A549 (cell line): ENCODE data around the gene SASH1. TPM values are rescaled to one million over a fixed set of nuclear protein-coding genes. Genes with fewer than 3 reads are reported as not detected.
A peak's percentile ranks its signal among the peaks of the same experiment; 100 is the strongest.

Source experiments
- ATAC-seq, 2 experiments: fragments of 200-7000 bp in 1 of 2; fragments of >200 bp in 1 of 2; cut with Nextera tagmentation in 1 of 2; cut with Tn5 transposase in 1 of 2; 3 replicates each; pipeline versions ENCODE4 v1.8.0 to v1.9.1; 2018 to 2020; ENCODE audit warnings: mild to moderate bottlenecking in 1 of 2, moderate library complexity in 1 of 2
- CTCF ChIA-PET: fragments of 300-600 bp; sonication (Branson Sonifier 250); formaldehyde crosslinking; extraction: SDS; loops from one replicate; lab custom pipeline; 2021; ENCODE audit warnings: antibody characterized with exemption, inconsistent platforms; lab: Yijun Ruan, JAX
- POLR2A ChIA-PET: fragments of 350-600 bp; formaldehyde crosslinking; extraction: SDS; loops from one replicate; lab custom pipeline; 2021; ENCODE audit warnings: antibody characterized with exemption, inconsistent platforms; lab: Yijun Ruan, JAX
- DNase-seq, 2 experiments: peaks; one replicate each; pipeline versions ENCODE4 v3.0.0 to v3.0.0-alpha.2; 2011 to 2016; ENCODE audit warnings: low read depth in 1 of 2, low spot score in 1 of 2
- FAIRE-seq: peaks from 2 replicates; lab custom pipeline; 2011; peaks lifted over from hg19 to GRCh38; lab: Jason Lieb, UNC
- H3K27ac ChIP-seq, 2 experiments: fragments of >200 bp; sonication (Bioruptor Twin); formaldehyde crosslinking; 3 replicates each; pipeline ENCODE4 v1.5.1; 2016 to 2017
- H3K4me1 ChIP-seq: fragments of >200 bp; sonication (Bioruptor Twin); formaldehyde crosslinking; 3 replicates; pipeline ENCODE4 v1.6.1; 2016
- H3K4me2 ChIP-seq: fragments of >200 bp; sonication (Bioruptor Twin); formaldehyde crosslinking; 3 replicates; pipeline ENCODE4 v1.6.1; 2016
- H3K4me3 ChIP-seq: fragments of >200 bp; sonication (Bioruptor Twin); formaldehyde crosslinking; 3 replicates; pipeline ENCODE4 v1.5.1; 2016
- H3K9me3 ChIP-seq: fragments of >200 bp; sonication (Bioruptor Twin); formaldehyde crosslinking; 3 replicates; pipeline ENCODE4 v1.6.1; 2016
- ATOH8 ChIP-seq: fragments of 250-450 bp; sonication (Bioruptor Pico); IDR thresholded peaks from 2 replicates; pipeline ENCODE4 v1.5.0; 2020; ENCODE audit warnings: low read depth, mild to moderate bottlenecking, moderate library complexity
- BHLHE40 ChIP-seq: IDR thresholded peaks from 2 replicates; pipeline ENCODE4 v1.6.1; 2012; ENCODE audit warnings: low read depth, low read length, inconsistent platforms
- CHD2 ChIP-seq: fragments of 150-350 bp; IDR thresholded peaks from 2 replicates; pipeline ENCODE4 v1.6.1; 2014; ENCODE audit warnings: low read length; ENCODE audit not compliant: partially characterized antibody
- EHMT2 ChIP-seq: fragments of 200-600 bp; sonication (generic); IDR thresholded peaks from 2 replicates; pipeline ENCODE4 v1.6.1; 2016; ENCODE audit warnings: antibody characterized with exemption, low read depth, mild to moderate bottlenecking, moderate library complexity
- ESRRA ChIP-seq: fragments of 150-350 bp; IDR thresholded peaks from 2 replicates; pipeline ENCODE4 v1.6.1; 2014; ENCODE audit warnings: mild to moderate bottlenecking, low read length, borderline replicate concordance
- FOXS1 ChIP-seq: fragments of 250-450 bp; sonication (Bioruptor Pico); IDR thresholded peaks from 2 replicates; pipeline ENCODE4 v1.5.0; 2020; ENCODE audit warnings: mild to moderate bottlenecking, moderate library complexity
- HEYL ChIP-seq: fragments of 250-450 bp; sonication (Bioruptor Pico); IDR thresholded peaks from 2 replicates; pipeline ENCODE4 v1.8.0; 2021; ENCODE audit warnings: mild to moderate bottlenecking, moderate library complexity
- HOXB13 ChIP-seq: fragments of 250-450 bp; sonication (Bioruptor Pico); IDR thresholded peaks from 2 replicates; pipeline ENCODE4 v1.5.0; 2020; ENCODE audit warnings: low read depth, mild to moderate bottlenecking, moderate library complexity
- HOXB5 ChIP-seq: fragments of 250-450 bp; sonication (Bioruptor Pico); IDR thresholded peaks from 2 replicates; pipeline ENCODE4 v1.5.0; 2020; ENCODE audit warnings: mild to moderate bottlenecking, moderate library complexity
- JUN ChIP-seq, 2 experiments: fragments of >200 bp; sonication (Bioruptor Twin); formaldehyde crosslinking; IDR thresholded peaks; 2 replicates in 1 of 2; 3 replicates in 1 of 2; pipeline ENCODE4 v1.6.1; 2016 to 2017
- KDM5A ChIP-seq: fragments of 200-600 bp; sonication (generic); IDR thresholded peaks from 2 replicates; pipeline ENCODE4 v1.6.1; 2016; ENCODE audit warnings: antibody characterized with exemption, mild to moderate bottlenecking
- PHF8 ChIP-seq: fragments of 200-600 bp; sonication (generic); IDR thresholded peaks from 2 replicates; pipeline ENCODE4 v1.6.1; 2016; ENCODE audit warnings: low read depth, mild to moderate bottlenecking, antibody characterized with exemption, moderate library complexity, borderline replicate concordance
- RAD21 ChIP-seq, 2 experiments: fragments of >200 bp in 1 of 2; sonication (Bioruptor Twin) in 1 of 2; formaldehyde crosslinking in 1 of 2; IDR thresholded peaks in 1 of 2; conservative IDR thresholded peaks in 1 of 2; 2 replicates in 1 of 2; 3 replicates in 1 of 2; pipeline ENCODE4 v1.6.1; 2012 to 2018; ENCODE audit warnings: inconsistent platforms in 1 of 2
- RARB ChIP-seq: fragments of 250-450 bp; sonication (Bioruptor Pico); IDR thresholded peaks from 2 replicates; pipeline ENCODE4 v1.8.0; 2021; ENCODE audit warnings: mild to moderate bottlenecking, moderate library complexity
- RCOR1 ChIP-seq: fragments of 150-350 bp; IDR thresholded peaks from 2 replicates; pipeline ENCODE4 v1.6.1; 2014; ENCODE audit warnings: antibody characterized with exemption, low read length, low read depth
- RNF2 ChIP-seq: fragments of 200-600 bp; sonication (generic); IDR thresholded peaks from 2 replicates; pipeline ENCODE4 v1.6.1; 2016; ENCODE audit warnings: low read depth, mild to moderate bottlenecking, antibody characterized with exemption, moderate library complexity, borderline replicate concordance
- SMC3 ChIP-seq: fragments of >200 bp; sonication (Bioruptor Twin); formaldehyde crosslinking; IDR thresholded peaks from 3 replicates; pipeline ENCODE4 v1.6.1; 2018; ENCODE audit warnings: inconsistent platforms
- TFCP2L1 ChIP-seq: fragments of 250-450 bp; sonication (Bioruptor Pico); IDR thresholded peaks from 2 replicates; pipeline ENCODE4 v1.5.0; 2021; ENCODE audit warnings: mild to moderate bottlenecking
- USF2 ChIP-seq: fragments of 450-650 bp; IDR thresholded peaks from 2 replicates; pipeline ENCODE4 v1.6.1; 2014; ENCODE audit warnings: antibody characterized with exemption
- ZC3H11A ChIP-seq: fragments of 450-650 bp; IDR thresholded peaks from 2 replicates; pipeline ENCODE4 v1.6.1; 2014; ENCODE audit warnings: antibody characterized with exemption, mild to moderate bottlenecking
- ZSCAN20 ChIP-seq: fragments of 250-450 bp; sonication (Bioruptor Pico); IDR thresholded peaks from 2 replicates; pipeline ENCODE4 v1.8.0; 2022; ENCODE audit warnings: mild to moderate bottlenecking, moderate library complexity
- WGBS: methylation state at CpG from one replicate; pipeline ENCODE4 v1.1.6; 2017; ENCODE audit errors: missing lambda C conversion rate; 5-methylcytosine and 5-hydroxymethylcytosine counted together
- polyA plus RNA-seq, 4 experiments: library from polyadenylated mRNA; depleted of rRNA in 3 of 4; stranded (reverse); fragments of >200 nt; fragmentation: RNase III in 1 of 4; extraction: RNeasy Plus Mini Kit Qiagen cat#74134 plus additional on column Dnase treatment in 1 of 4; gene quantifications; 2 replicates in 3 of 4; 3 replicates in 1 of 4; pipeline ENCODE4 v1.2.3, GENCODE V29; 2011 to 2017
- TF ChIP-seq, protein P1 (sequence below): fragments of 150-350 bp; IDR thresholded peaks from 2 replicates; pipeline ENCODE4 v1.6.1; 2014; ENCODE audit warnings: low read depth, mild to moderate bottlenecking, low read length
- TF ChIP-seq, protein P2 (sequence below): fragments of 200-600 bp; sonication (generic); IDR thresholded peaks from 2 replicates; pipeline ENCODE4 v1.6.1; 2016; ENCODE audit warnings: antibody characterized with exemption, mild to moderate bottlenecking, moderate library complexity
- TF ChIP-seq, protein P3 (sequence below): IDR thresholded peaks from 2 replicates; pipeline ENCODE4 v1.6.1; 2012; ENCODE audit warnings: low read depth, borderline replicate concordance

The SASH1 gene
- polyA plus RNA-seq, 2 of the 4 experiments (the other 2 are of a cell fraction): 2.5 to 3.0 TPM

- WGBS: 91% methylated on average over 4 of the region's 10 CpGs
- 0 out of 6 replicates have a peak, but pooled peaks of 1 of the 2 experiments have one; percentile 13 for ATAC-seq
- Histone ChIP-seq H3K4me2 (no peak overlapping the region), H3K9me3 (no peaks in the 10 kb centered on the region), H3K27ac (no peak overlapping the region), H3K4me1 (peaks cover 22% of the 10 kb centered on the region), H3K4me3 (no peak overlapping the region)
- no peak for TF ChIP-seq PHF8
- TF ChIP-seq RAD21 (conservative IDR thresholded peaks at IDR 0.05 in 1 of 2, IDR thresholded peaks at IDR 0.05 in 1 of 2): no peak
- TF ChIP-seq TFCP2L1 (CRISPR knock-in tag): no peak
- CTCF ChIA-PET: no interaction called here
- FAIRE-seq: no peak
- POLR2A ChIA-PET: no interaction called here
- DNase-seq: no peak
Observed at GRCh38 chr6:148404456-148405054, 61.9 kb downstream of the SASH1 start.

- ATAC-seq: 0 out of 6 replicates have a peak, but pooled peaks of 1 of the 2 experiments have one; percentile 34
- Histone ChIP-seq H3K4me2 (0 out of 3 replicates have a peak overlapping the region, but pooled peaks have one; percentile 23), H3K27ac (no peak overlapping the region), H3K4me3 (no peak overlapping the region), H3K9me3 (no peaks in the 10 kb centered on the region), H3K4me1 (peaks cover 22% of the 10 kb centered on the region)
- CTCF ChIA-PET: no interaction called here
- no peak for DNase-seq
- 30% methylated on average over 2 of the region's 2 CpGs for WGBS
- POLR2A ChIA-PET: no interaction called here
- no peak for FAIRE-seq
- TF ChIP-seq RARB (no peak), ZSCAN20 (CRISPR knock-in tag) (no peak), RCOR1 (no peak), ESRRA (no peak), ZC3H11A (no peak), RNF2 (no peak), SMC3 (no peak), HEYL (CRISPR knock-in tag) (no peak), HOXB13 (CRISPR knock-in tag) (no peak)
- TF ChIP-seq, protein P1, sequence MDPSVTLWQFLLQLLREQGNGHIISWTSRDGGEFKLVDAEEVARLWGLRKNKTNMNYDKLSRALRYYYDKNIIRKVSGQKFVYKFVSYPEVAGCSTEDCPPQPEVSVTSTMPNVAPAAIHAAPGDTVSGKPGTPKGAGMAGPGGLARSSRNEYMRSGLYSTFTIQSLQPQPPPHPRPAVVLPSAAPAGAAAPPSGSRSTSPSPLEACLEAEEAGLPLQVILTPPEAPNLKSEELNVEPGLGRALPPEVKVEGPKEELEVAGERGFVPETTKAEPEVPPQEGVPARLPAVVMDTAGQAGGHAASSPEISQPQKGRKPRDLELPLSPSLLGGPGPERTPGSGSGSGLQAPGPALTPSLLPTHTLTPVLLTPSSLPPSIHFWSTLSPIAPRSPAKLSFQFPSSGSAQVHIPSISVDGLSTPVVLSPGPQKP: no peak
Observed at GRCh38 chr6:148405894-148406293, 63.3 kb downstream of the SASH1 start.

- no peak for ATAC-seq
- Histone ChIP-seq H3K9me3 (no peaks in the 10 kb centered on the region), H3K4me3 (no peak overlapping the region), H3K27ac (no peak overlapping the region; a peak in 1 of 6 replicates), H3K4me1 (peaks cover 22% of the 10 kb centered on the region), H3K4me2 (peak overlapping the region; percentile 25; the same call in 1 of the 3 replicates)
- CTCF ChIA-PET: interaction anchor here (0.6 to 0.7 kb wide), 2 partner anchors 9 to 71 kb away, joined by 3 read pairs; no protein-coding TSS in a partner anchor
- no peak for DNase-seq
- POLR2A ChIA-PET: no interaction called here
- WGBS: 86% methylated on average over 6 of the region's 6 CpGs
- FAIRE-seq: no peak
- TF ChIP-seq CHD2: no peak
- TF ChIP-seq RAD21 (conservative IDR thresholded peaks at IDR 0.05 in 1 of 2, IDR thresholded peaks at IDR 0.05 in 1 of 2): no peak
- TF ChIP-seq BHLHE40: no peak
- TF ChIP-seq ATOH8 (CRISPR knock-in tag): no peak
- no peak for TF ChIP-seq RARB
- TF ChIP-seq USF2: no peak
- TF ChIP-seq SMC3: no peak
- TF ChIP-seq JUN (IDR thresholded peaks at IDR 0.05): no peak
- TF ChIP-seq FOXS1 (CRISPR knock-in tag): no peak
- TF ChIP-seq, protein P2, sequence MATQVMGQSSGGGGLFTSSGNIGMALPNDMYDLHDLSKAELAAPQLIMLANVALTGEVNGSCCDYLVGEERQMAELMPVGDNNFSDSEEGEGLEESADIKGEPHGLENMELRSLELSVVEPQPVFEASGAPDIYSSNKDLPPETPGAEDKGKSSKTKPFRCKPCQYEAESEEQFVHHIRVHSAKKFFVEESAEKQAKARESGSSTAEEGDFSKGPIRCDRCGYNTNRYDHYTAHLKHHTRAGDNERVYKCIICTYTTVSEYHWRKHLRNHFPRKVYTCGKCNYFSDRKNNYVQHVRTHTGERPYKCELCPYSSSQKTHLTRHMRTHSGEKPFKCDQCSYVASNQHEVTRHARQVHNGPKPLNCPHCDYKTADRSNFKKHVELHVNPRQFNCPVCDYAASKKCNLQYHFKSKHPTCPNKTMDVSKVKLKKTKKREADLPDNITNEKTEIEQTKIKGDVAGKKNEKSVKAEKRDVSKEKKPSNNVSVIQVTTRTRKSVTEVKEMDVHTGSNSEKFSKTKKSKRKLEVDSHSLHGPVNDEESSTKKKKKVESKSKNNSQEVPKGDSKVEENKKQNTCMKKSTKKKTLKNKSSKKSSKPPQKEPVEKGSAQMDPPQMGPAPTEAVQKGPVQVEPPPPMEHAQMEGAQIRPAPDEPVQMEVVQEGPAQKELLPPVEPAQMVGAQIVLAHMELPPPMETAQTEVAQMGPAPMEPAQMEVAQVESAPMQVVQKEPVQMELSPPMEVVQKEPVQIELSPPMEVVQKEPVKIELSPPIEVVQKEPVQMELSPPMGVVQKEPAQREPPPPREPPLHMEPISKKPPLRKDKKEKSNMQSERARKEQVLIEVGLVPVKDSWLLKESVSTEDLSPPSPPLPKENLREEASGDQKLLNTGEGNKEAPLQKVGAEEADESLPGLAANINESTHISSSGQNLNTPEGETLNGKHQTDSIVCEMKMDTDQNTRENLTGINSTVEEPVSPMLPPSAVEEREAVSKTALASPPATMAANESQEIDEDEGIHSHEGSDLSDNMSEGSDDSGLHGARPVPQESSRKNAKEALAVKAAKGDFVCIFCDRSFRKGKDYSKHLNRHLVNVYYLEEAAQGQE: no peak
- TF ChIP-seq HEYL (CRISPR knock-in tag): no peak
- TF ChIP-seq, protein P3, sequence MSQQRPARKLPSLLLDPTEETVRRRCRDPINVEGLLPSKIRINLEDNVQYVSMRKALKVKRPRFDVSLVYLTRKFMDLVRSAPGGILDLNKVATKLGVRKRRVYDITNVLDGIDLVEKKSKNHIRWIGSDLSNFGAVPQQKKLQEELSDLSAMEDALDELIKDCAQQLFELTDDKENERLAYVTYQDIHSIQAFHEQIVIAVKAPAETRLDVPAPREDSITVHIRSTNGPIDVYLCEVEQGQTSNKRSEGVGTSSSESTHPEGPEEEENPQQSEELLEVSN: no peak
- no peak for TF ChIP-seq ZSCAN20 (CRISPR knock-in tag)
- no peak for TF ChIP-seq HOXB5 (CRISPR knock-in tag)
- no peak for TF ChIP-seq EHMT2
- no peak for TF ChIP-seq KDM5A
Observed at GRCh38 chr6:148406579-148407371, 64.1 kb downstream of the SASH1 start.
